Left lung (tissue), 10 donors: ENCODE data around the gene FKBP15. TPM values are rescaled to one million over a fixed set of nuclear protein-coding genes. Genes with fewer than 3 reads are reported as not detected.

Experiments used
- ATAC-seq: fragments of 200-7000 bp; cut with Tn5 transposase; one replicate; pipeline ENCODE4 v1.9.1; 2020; ENCODE audit warnings: moderate library complexity
- DNase-seq, 4 donors: peaks; one replicate each; pipeline ENCODE4 v3.0.0-alpha.2; 2013 to 2020
- H3K27ac ChIP-seq, 2 donors: fragments of 200-600 bp; sonication (generic) in 1 of 2; one replicate each; pipeline versions ENCODE4 v1.5.0 to v1.8.0; 2020 to 2021
- H3K27me3 ChIP-seq, 2 donors: fragments of 200-600 bp; sonication (generic) in 1 of 2; one replicate each; pipeline versions ENCODE4 v1.5.0 to v1.8.0; 2020 to 2021
- H3K36me3 ChIP-seq, 2 donors: fragments of 200-600 bp; sonication (generic) in 1 of 2; one replicate each; pipeline versions ENCODE4 v1.5.0 to v1.8.0; 2020 to 2021
- H3K4me1 ChIP-seq, 2 donors: fragments of 200-600 bp; one replicate each; pipeline ENCODE4 v1.8.0; 2021
- H3K4me3 ChIP-seq, 2 donors: fragments of 200-600 bp; sonication (generic) in 1 of 2; one replicate each; pipeline versions ENCODE4 v1.5.0 to v1.8.0; 2020 to 2021; ENCODE audit warnings: mild to moderate bottlenecking in 1 of 2
- H3K9me3 ChIP-seq, 2 donors: fragments of 200-600 bp; sonication (generic) in 1 of 2; one replicate each; pipeline versions ENCODE4 v1.5.0 to v1.8.0; 2020 to 2021
- CTCF ChIP-seq, 2 donors: fragments of 200-600 bp; sonication (generic) in 1 of 2; IDR thresholded peaks; one replicate each; pipeline versions ENCODE4 v1.5.0 to v1.8.0; 2021; ENCODE audit warnings: antibody characterized with exemption in 2 of 2
- intact Hi-C, 2 donors: fragments of 100-400 bp; cut with DNase I; formaldehyde crosslinking; loops; one replicate each; pipeline versions ENCODE4 v1.11.2 to v1.14.2; 2022
- polyA plus RNA-seq, 6 donors: library from polyadenylated mRNA; unstranded; fragments of 120-200 nt; gene quantifications; one replicate each; pipeline ENCODE4 v1.2.1, GENCODE V29; 2013; ENCODE audit not compliant: insufficient read length in 6 of 6
- total RNA-seq, 2 donors: library from RNA; stranded (reverse); fragmentation: NEBNext Ultra II Directional; extraction: Animal tissue kit (Norgen Biotek cat#: 25700); gene quantifications; one replicate each; pipeline ENCODE4 v1.2.1, GENCODE V29; 2021
- donor health status: DM: no; HTN: yes; CAD: no.
- donor health status: DM: no; HTN: no; CAD: no.

FKBP15 gene
- total and polyA plus RNA-seq, 8 donors: 30.4 to 55.3 (median 33.2) TPM

DNA sequence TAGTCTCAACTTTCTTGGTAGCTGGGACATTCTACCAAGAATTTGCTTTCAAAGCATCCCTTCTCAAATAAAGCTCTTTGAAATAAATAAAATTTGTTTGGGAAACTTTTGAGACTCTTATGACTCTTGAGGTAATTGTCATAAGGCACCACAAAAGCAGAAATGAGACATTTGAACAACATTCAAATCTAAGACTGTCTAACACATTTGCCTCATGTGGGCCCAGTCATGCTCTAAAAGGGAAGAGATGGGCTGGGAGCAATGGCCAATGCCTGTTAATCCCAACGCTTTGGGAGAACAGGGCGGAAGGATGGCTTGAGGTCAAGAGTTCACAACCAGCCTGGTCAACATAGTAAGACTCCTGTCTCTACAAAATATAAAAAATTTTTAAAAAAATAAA, 43.8 kb downstream of the FKBP15 start:
- Histone ChIP-seq H3K4me3 (no peak overlapping the region), H3K27ac (peak overlapping the region in 1 of 2 donors; percentile 6), H3K36me3 (peaks cover 0 to 96% of the 10 kb centered on the region in 2 donors), H3K27me3 (no peaks in the 10 kb centered on the region), H3K4me1 (peaks cover 0 to 6% of the 10 kb centered on the region in 2 donors), H3K9me3 (no peaks in the 10 kb centered on the region)
- DNase-seq (no peak), ATAC-seq (no peak)
- intact Hi-C loops: no loop called here
- TF ChIP-seq CTCF (IDR thresholded peaks at IDR 0.05): no peak

- Histone ChIP-seq H3K4me1 (peaks cover 0 to 6% of the 10 kb centered on the region in 2 donors), H3K9me3 (no peaks in the 10 kb centered on the region), H3K27ac (no peak overlapping the region), H3K36me3 (peaks cover 0 to 96% of the 10 kb centered on the region in 2 donors), H3K4me3 (no peak overlapping the region), H3K27me3 (no peaks in the 10 kb centered on the region)
- no peak for TF ChIP-seq CTCF (IDR thresholded peaks at IDR 0.05)
- ATAC-seq (peak; percentile 29), DNase-seq (peak in 1 of 4 donors; percentile 51)
- intact Hi-C loops: no loop called here
Measured at GRCh38 chr9:113176803-113177202, 44.3 kb downstream of the FKBP15 start.

DNA sequence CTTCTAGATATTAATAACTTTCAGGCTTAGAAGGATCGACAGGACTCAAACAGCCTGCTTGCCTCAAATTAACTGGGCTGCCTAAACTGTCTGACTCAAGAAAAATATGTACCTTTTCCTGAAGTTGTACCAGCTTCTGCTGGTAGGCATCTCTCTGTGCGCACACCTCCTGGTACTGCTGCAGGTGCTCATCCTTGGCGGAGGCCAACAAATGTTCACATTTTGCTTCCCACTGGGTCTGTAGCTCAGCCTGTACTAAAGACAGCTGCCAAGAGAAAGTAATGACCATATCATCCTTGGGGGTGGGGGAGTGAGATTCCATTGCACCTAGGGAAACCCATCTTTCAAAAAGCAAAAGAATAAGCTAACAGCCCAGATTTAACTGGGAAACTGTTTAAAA, 47.7 kb downstream of the FKBP15 start:
- Histone ChIP-seq H3K4me3 (no peak overlapping the region), H3K4me1 (peaks cover 0 to 6% of the 10 kb centered on the region in 2 donors), H3K27ac (no peak overlapping the region), H3K36me3 (peaks cover 0 to 97% of the 10 kb centered on the region in 2 donors), H3K27me3 (no peaks in the 10 kb centered on the region), H3K9me3 (no peaks in the 10 kb centered on the region)
- DNase-seq (no peak), ATAC-seq (no peak)
- intact Hi-C loops: no loop called here
- TF ChIP-seq CTCF (IDR thresholded peaks at IDR 0.05): no peak

DNA sequence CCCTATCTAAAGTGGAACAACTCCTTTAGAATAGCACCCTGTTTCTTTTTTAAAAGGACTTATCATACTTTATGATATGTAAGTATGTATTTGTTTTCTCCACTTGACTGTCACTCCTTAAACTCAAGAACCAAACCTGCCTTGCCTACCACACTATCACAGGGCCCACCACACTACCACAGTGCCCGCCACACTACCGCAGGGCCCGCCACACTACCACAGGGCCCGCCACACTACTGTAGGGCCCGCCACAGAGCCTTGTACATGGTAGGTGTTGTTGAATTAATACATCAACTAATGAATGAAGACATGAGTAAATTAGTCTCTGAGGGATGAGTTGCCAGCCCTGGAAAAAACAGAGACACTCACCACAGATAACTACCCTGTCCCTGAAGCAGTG, 52.3 kb downstream of the FKBP15 start:
- TF ChIP-seq CTCF (IDR thresholded peaks at IDR 0.05): no peak
- no peak for DNase-seq
- H3K27me3 ChIP-seq: no peaks in the 10 kb centered on the region
- ATAC-seq: no peak
- H3K4me3 ChIP-seq: no peak overlapping the region
- peaks cover 0 to 100% of the 10 kb centered on the region in 2 donors for H3K36me3 ChIP-seq
- H3K27ac ChIP-seq: no peak overlapping the region
- H3K9me3 ChIP-seq: no peaks in the 10 kb centered on the region
- intact Hi-C loops: no loop called here
- no peaks in the 10 kb centered on the region for H3K4me1 ChIP-seq

- ATAC-seq (no peak), DNase-seq (no peak)
- Histone ChIP-seq H3K4me3 (no peak overlapping the region), H3K36me3 (peaks cover 0 to 100% of the 10 kb centered on the region in 2 donors), H3K27ac (no peak overlapping the region), H3K4me1 (no peaks in the 10 kb centered on the region), H3K9me3 (no peaks in the 10 kb centered on the region), H3K27me3 (no peaks in the 10 kb centered on the region)
- TF ChIP-seq CTCF (IDR thresholded peaks at IDR 0.05): no peak
- intact Hi-C loops: no loop called here
Measured at GRCh38 chr9:113166039-113166438, 55.0 kb downstream of the FKBP15 start.
